Activated CD4-positive, alpha-beta T cell treated with anti-CD3 and anti-CD28 coated beads for 1 hour (primary cell): ENCODE measurements around the gene TIAM2.

Source experiments
- DNase-seq: peaks from one replicate; pipeline ENCODE4 v3.0.0-alpha.2; 2020

The TIAM2 gene

DNA sequence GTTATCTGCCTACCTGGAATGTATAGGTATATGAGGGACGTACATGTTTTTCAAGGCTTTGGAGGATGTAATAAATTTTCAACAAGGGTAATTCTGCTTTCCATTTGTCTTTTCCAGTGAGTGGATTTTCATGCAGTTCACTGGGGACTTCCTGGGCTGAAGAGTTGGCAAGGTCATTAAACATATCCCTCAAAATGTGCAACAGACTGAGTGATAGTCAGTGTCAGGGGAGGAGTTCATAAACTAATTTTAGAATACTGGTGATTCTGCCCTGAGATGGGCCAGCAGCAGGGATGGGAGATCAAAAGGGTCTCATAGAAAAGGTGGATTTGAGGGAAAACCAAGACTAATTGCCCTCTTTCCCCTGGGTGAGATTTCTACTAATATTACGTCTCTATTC, 146.4 kb downstream of the TIAM2 start:
- DNase-seq = no peak

- DNase-seq = no peak
Measured at GRCh38 chr6:155142168-155143028, 147.3 kb downstream of the TIAM2 start.

DNA sequence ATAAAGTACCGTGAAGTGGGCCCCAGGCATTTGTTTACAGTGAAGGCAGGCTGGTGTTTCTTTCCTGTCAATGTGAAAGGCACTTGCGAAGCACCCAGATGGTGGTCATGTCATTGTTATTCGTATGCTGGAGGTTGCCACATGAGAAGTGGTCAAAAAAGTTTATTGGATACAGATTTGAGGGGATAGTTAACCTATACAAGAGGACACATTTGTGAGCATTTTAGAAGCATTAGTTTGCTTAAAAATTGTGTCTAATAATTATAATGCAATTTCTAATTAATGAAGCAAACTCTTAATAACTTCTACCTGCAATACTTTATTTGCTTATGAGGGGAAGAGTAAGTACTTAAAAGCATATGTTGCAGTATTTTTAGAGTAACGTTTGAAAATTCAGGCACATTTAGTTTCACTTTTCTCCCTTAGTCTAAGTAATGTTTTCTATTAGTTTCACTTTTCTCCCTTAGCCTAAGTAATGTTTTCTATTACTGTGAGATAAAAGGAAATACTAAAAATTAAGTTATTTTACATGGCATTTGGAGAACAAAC, 148.0 kb downstream of the TIAM2 start:
- no peak for DNase-seq

DNA sequence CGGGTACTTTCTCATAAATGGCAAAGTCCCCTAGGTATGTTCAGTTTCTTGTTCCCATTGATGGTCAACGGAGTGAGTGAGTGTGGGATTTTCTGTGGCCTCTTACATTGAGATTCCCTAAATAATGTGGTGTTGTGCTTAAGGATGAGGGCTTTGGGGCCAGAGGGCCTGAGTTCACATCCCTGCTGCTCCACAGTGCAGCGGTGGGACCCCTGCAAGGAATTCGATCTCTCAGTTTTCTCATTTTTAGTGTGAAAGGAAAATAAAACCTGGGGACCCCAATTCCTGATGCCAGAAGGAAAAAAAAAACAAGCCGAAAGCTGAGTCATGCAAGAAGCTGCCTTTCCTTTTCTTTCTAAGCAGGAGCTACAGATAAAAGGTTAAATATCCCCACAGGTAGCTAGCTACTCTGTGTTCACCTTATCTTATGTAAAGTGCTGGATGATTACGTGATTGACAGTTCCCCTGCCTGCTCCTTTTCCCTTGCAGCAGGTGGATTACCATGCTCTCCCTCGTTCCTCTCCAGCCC, 148.5 kb downstream of the TIAM2 start:
- no peak for DNase-seq

GRCh38 chr6:155146205-155146604, 151.1 kb downstream of the TIAM2 start:
- DNase-seq = no peak

- DNase-seq = no peak
Measured at GRCh38 chr6:155147958-155148663, 153.0 kb downstream of the TIAM2 start.

DNA sequence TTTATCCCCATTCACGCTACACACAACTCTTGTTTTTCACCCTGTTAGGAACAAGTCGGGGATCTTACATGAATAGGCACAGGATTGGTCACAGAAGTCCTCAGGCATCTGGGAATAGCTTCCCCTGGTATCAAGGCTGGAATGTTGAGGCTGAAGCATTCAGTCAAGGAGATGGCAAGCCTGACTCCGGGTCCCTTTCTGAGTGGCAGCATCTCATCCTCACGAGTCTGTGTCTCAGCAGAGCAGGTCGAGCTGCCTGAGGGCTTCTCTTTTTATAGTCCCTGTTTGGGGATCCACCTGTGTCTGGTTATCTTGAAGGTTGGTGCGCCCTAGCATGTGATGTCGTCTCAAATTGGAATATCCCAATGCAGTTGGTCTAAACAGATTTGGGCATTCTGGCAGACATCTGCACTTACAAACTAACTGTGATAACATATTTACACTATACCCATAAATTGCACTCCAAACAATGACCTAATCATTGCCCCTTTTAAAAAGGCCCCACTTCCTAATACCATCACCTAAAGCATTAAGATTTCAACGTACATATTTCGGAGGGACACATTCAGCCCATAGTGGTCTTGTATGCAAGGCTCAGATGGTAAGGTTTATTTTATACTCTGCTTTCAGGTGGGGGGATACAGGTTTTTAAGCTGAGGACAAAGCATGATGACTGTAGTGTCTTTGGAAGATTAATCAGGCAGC, 156.0 kb downstream of the TIAM2 start:
- no peak for DNase-seq

GRCh38 chr6:155152211-155153076, 157.3 kb downstream of the TIAM2 start:
- no peak for DNase-seq

GRCh38 chr6:155154158-155154830, 159.2 kb downstream of the TIAM2 start:
- no peak for DNase-seq

- DNase-seq = no peak
Measured at GRCh38 chr6:155155787-155156447, 160.8 kb downstream of the TIAM2 start.

- DNase-seq = no peak
Measured at GRCh38 chr6:155157101-155157500, 162.0 kb downstream of the TIAM2 start.

GRCh38 chr6:155158030-155158843, 163.1 kb downstream of the TIAM2 start:
- DNase-seq = no peak

GRCh38 chr6:155162682-155163081, 167.6 kb downstream of the TIAM2 start:
- no peak for DNase-seq

GRCh38 chr6:155163601-155164000, 168.5 kb downstream of the TIAM2 start:
- no peak for DNase-seq

DNA sequence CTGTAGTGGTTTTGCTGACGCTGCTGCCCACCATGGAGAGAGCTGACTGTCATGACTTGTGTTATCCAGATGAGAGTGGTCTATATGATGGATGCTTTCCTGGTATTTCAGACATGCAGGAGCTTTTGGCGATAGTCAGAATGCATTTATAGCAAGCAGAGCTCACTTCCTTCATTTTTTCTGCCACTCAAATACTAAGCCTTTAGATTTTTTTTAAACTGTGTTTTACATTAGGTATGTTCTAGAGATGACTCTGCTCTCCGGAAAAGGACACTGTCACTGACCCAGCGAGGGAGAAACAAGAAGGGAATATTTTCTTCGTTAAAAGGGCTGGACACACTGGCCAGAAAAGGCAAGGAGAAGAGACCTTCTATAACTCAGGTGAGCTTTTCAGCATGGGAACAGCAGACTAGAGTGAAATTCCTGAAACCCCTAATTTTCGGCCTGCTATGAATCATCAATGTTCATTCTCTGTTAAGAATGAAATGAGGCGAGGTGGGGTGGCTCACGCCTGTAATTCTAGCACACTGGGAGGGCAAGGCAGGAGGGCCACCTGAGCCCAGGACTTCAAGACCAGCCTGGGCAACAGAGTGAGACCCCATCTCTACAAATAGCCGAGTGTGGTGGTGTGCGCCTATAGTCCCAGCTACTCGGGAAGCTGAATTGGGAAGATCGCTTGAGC, 170.1 kb downstream of the TIAM2 start:
- no peak for DNase-seq

- DNase-seq = no peak
Measured at GRCh38 chr6:155170519-155170918, 175.4 kb downstream of the TIAM2 start.

DNA sequence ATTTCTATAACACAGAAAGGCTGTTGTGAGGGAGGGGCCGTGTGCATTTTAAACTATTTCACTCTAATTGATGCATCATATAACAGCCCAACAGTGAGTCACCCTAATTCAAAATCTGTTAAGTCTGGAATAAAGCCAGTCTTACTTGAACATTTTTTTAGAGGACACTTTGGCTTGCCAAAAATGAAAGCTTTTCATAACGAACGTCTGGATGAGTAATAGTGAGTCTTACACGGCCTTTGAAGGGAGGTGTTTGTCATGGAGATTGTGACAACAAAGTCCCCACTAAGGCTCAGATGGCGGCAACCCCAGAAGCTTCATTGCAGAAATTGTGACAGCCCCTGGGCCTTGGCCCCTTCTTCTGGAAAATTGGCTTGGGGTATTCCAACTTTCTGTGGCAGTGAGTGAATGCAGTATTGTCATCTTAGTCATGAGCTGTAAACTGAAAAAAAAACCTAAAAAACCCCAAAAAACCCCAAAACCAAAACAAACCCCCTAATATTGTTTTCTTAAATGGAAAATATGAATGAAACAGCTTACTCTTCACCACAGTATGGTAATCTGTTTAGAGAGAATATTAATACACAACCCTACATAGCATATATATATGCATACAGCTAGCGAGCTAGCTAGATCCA, 176.1 kb downstream of the TIAM2 start:
- DNase-seq = peak; percentile 74

DNA sequence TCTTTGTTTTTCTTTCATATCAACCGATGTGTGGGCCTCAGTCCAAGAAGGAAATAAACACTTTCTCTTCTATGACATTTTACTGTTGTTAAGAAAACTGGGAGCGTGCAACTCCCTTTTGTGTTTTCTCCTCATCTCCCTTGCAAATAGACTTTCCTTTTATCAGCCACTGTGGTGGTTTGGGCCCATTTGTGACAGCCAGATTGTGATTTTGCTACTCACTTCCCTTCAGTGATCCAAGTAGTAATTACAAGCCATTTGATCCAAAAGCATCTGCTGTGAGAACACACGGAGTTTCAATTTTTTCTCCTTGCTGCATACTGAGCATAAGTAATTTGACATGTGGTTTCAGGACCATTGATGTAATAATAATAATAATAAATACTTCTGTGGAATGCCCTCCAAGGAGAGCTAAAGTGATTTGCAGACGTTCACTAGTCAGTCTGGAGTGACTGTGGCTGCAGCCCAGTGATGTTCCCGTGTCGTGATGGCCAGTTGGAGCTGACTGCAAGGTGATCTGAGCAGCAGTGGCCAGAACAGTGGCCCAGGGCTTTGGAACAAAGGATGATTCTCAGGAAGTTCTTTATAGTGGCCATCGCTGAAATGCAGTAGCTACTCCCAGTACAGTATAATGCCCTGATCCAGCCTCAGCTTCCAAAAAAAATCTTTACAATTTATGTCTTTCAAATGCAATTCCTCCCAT, 176.8 kb downstream of the TIAM2 start:
- no peak for DNase-seq
